Endometrial microvascular endothelial cells (primary cell): ENCODE results near the gene AUP1. TPM values are rescaled to one million over a fixed set of nuclear protein-coding genes. Genes with fewer than 3 reads are reported as not detected.

Experiments used
- in situ Hi-C: cut with HindIII; loops from 2 replicates; pipeline ENCODE4 v1.10.0; 2017; ENCODE audit warnings: low sequenced_read_pairs, low pct_unique_long_range_greater_than_20kb; ENCODE audit errors: inconsistent ontology term
- total RNA-seq: library from RNA; depleted of rRNA; stranded (reverse); fragments of >200 nt; gene quantifications from one replicate; pipeline ENCODE4 v1.2.3, GENCODE V29; 2015; ENCODE audit errors: inconsistent ontology term

The AUP1 gene
- total RNA-seq, 1 donor from 2014 or later = 135 TPM

- in situ Hi-C loops = no loop called here
Measured at GRCh38 chr2:74540291-74540690, 10.8 kb upstream of the AUP1 start.

- in situ Hi-C loops = no loop called here
Measured at GRCh38 chr2:74538881-74539339, 9.4 kb upstream of the AUP1 start.

GRCh38 chr2:74537140-74537539 is 7.6 kb upstream of the AUP1 start:
- in situ Hi-C loops = no loop called here

GRCh38 chr2:74536166-74536950 is 6.9 kb upstream of the AUP1 start:
- in situ Hi-C loops = no loop called here

GRCh38 chr2:74535440-74535965 is 6.0 kb upstream of the AUP1 start:
- in situ Hi-C loops = no loop called here

DNA sequence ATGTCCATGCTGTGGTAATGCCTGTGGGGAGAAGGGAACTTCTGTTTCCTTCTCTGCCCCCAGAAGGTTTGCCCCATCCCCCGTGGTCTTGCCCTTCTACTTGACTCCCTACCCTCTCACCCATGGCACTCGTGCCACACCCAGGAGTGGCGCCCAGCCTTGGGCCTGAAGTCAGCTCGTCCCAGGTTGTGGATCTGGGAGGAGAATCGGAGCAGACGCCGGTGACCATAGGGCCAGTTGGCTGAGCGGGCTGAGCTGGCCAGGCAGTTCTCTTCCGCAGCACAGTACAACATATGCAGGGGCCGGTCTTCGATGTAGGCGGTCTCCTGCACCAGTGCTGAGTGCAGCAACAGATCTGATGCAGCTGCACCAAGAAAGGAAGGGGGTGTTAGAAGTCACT is 4.9 kb upstream of the AUP1 start:
- in situ Hi-C loops = no loop called here

DNA sequence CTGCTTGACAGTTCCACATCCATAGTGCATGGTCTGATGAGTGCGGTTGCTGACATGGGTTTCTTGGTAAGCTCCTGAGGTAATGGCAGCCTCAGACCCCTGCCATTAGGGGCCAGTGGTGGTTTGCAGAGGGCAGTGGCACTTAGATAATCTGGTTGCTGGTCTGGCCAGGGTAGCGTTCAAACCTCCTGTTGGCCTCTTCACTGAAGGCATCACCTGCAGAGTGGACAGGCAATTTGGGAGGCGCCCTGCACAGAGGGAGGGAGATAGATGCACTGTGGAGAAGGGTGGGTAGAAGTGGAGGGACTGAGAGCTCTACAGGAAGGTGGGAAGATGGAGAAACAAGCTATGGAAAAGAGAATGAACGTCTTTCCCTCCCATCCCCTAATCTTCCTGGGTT is 4.0 kb upstream of the AUP1 start:
- in situ Hi-C loops = no loop called here

DNA sequence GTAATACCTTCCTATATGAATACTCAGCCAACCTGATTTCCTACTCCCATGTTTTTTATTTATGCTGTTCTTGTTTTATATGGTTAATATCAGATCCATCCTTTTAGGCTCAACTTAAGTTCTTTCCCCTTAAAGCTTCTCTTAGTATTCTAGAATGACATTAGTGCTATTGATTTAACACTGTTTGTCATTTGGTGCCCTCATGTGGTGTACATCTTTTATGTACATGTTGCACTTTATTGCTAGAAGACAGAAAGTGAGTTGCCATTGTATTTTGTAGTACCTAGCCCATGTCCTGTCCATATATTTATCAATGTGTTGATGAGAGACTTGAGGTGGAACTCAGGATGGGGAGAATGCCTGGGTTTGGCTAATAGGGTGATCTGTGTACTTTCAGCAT is 2.7 kb upstream of the AUP1 start:
- in situ Hi-C loops = no loop called here

DNA sequence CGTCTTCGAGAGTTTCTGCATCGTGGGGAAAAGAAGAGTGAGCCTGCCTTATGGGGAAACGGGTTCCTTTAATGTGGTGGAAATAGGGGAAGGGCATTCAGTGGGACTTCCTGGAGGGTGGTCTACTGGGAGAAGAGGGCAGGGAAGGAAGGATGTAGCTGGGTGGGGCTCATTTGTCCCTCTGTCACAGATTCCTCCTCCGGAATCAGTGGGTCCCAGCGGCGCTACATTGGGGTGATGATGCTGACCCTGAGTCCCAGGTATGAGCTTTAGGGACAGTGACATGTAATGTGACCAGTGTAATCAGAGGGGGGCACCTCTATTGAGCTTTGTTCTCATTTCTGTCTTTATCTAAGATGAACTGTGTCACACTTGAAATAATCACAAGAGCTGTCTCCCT is 2.2 kb upstream of the AUP1 start:
- in situ Hi-C loops = no loop called here

DNA sequence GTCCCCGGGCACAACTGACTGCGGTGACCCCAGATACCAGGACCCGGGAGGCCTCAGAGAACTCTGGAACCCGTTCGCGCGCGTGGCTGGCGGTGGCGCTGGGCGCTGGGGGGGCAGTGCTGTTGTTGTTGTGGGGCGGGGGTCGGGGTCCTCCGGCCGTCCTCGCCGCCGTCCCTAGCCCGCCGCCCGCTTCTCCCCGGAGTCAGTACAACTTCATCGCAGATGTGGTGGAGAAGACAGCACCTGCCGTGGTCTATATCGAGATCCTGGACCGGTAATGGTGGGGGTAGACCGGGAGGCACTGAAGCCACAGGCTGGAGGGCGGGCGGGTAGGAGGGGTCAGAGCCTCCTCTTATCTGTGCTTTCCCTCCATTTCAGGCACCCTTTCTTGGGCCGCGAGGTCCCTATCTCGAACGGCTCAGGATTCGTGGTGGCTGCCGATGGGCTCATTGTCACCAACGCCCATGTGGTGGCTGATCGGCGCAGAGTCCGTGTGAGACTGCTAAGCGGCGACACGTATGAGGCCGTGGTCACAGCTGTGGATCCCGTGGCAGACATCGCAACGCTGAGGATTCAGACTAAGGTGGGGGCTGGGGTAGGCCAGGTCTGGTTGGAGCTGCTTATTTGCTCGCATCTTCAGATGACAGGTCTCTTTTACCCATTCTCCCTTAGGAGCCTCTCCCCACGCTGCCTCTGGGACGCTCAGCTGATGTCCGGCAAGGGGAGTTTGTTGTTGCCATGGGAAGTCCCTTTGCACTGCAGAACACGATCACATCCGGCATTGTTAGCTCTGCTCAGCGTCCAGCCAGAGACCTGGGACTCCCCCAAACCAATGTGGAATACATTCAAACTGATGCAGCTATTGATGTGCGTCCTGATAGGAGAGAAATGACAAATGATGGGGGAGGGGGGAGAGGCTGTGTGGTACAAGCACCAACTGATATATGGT is 1.0 kb upstream of the AUP1 start:
- in situ Hi-C loops = no loop called here

GRCh38 chr2:74528600-74529356 is 728 bp downstream of the AUP1 start:
- in situ Hi-C loops = no loop called here

DNA sequence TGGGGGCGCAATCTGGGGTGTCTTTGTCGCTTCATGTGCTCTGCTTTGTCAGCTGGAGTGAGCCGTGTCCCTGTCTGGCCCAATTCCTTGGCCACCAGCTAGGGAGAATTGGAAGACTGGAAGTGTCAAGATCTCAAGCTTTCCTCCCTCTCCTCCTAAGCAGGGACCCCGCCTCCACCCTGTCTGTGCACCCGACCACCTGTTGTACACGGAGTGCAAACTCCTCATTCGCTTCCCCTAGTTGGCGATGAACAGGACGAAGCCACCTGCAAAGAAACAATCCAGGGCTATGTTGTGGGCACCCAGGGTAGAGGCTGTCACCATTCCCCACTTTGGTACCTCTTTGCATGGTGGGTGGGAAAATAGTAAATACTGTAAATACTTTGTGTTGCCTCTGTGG is 1.8 kb downstream of the AUP1 start:
- in situ Hi-C loops = no loop called here

- in situ Hi-C loops = no loop called here
Measured at GRCh38 chr2:74526649-74527230, 2.8 kb downstream of the AUP1 start.

- in situ Hi-C loops = no loop called here
Measured at GRCh38 chr2:74525717-74526648, 3.5 kb downstream of the AUP1 start, which contains the start of gene DQX1. Gene DQX1 (minus strand): TSS chr2:74526231. CDS start chr2:74525729, 502 bp downstream.

DNA sequence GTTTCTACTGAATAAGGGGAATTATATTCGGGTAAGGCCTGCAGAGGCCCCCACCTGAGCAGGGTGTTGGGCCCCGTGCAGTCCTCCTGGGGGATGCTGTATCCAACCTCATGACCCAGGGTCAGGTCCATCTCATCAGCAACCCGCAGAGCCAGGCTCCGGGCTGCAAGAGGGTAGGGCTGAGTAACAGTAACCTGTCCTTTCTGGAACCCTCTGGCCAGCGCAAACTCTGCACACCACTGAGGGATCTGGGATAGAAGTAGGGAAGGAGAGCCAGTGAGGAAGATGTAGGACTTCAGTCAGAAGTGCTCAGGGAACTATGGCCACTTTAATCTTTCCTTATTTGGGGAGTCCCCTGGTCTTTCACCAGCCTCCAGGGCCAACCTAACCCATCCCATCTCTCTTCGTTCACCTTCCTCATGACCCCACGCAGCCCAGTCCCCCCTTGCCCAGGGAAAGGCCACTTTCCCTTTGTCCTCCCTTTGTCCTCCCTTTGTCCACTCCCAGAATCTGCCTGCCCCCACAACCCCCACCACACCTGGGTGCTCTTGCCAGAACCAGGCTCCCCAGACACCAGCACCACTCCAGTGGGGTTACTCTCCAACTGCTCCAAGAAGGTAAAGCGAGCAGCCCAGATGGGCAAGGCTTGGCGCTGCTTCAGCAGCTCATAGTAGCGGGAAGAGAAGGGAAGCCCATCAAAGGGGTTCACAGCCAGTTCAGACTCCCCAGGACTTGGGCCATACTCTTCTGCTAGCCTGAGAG is 4.4 kb downstream of the AUP1 start:
- in situ Hi-C loops = no loop called here

- in situ Hi-C loops = no loop called here
Measured at GRCh38 chr2:74524005-74524404, 5.5 kb downstream of the AUP1 start.

- in situ Hi-C loops = no loop called here
Measured at GRCh38 chr2:74522516-74522915, 7.0 kb downstream of the AUP1 start.
